Middle frontal gyrus (tissue), 1 donor: ENCODE data around the gene UBE2H.

Experiments
- DNase-seq: peaks from one replicate; pipeline ENCODE4 v3.0.0-alpha.2; 2015; ENCODE audit warnings: low spot score; ENCODE audit errors: extremely low spot score

UBE2H gene

DNA sequence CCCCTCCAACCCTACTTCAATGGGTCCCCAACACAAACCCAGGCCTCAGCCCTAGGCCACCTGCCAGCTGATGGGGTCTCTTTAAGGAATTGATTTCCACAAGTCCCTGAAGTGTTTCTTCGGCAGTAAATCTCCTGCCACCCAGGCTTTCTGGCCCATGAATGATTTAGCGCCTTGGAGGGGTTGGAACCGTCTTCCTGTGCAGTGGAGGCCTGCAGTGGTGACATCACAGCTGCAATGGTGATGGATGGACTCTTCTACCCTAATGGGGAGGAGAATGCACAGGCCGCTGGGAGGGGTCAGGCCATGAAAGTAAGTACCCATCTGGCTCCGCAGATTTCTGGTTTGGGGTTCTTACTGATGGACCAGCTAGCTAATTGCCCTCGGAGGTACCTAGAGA is 163.8 kb downstream of the UBE2H start:
- DNase-seq, result no peak

DNA sequence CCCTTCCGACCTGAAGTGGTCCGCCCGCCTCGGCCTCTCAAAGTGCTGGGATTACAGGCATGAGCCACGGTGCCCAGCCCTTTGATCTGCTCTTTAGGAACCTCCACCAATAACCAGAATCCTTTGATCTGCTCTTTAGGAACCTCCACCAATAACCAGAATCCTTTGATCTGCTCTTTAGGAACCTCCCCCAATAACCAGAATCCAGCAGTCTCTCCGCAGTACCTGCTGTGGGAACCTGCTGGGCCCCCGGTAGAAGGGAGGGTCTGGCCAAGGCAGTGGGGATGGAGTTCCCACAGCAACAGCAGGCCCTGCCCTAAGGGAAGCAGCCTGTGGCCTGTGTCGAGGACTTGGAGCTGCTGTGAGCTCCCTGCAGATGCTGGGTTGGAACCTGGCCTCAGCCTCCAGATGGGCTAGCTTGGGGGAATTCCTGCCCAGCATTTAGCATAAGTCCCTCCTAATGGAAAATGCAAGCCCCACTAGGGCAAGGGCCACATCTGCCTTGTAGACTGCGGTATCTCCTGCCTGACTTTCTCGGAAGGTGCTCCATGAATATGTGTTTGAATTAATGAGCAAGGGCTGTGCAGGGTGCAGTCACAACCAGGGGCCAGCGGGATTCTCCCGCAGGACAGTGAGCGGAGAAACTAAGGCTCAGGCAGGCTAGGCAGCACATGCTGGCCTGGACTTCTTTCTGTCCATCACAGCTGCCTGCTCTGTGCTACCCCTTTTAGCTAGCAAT is 165.8 kb downstream of the UBE2H start:
- DNase-seq, result no peak

DNA sequence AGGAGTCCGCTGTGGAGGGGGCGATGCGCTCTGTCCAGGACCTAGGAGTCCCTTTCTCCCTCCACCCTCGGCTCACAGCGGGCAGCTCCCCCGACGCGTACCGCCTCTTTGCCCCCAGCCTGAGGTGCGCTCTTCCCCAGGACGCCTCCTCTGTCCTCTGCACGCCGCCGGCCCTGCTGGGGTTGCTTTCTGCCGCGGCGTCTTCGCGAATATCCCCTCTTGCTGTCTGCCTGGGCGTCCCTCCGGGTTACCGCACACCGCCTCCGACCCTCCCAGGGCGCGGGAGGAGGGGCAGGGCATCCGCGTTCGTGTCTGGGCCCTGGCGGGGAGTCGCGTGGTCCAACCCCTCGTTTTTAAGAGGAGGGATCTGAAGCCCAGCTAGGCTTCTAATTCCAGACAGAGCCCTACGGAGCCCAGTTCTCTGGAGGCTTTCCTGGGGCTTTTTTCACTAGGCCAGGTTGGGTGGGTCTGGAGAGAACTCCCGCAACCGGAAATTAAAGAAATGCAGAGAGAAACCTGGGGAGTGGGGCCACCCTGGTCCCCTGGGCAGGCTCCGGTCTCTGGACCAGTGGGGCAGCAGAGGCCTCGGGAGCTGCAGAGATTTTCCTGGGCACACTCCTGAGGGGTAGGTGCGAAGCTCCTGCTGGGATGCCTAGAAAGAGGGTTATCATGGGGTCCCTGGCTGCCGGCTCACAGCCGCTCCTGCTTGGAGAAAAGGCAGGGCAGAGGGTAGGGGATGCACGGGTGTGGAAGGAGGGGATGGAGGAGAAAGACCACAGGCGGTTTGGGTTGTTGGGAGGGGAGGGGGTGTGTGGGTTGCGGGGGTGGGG is 166.9 kb downstream of the UBE2H start:
- no peak for DNase-seq

DNA sequence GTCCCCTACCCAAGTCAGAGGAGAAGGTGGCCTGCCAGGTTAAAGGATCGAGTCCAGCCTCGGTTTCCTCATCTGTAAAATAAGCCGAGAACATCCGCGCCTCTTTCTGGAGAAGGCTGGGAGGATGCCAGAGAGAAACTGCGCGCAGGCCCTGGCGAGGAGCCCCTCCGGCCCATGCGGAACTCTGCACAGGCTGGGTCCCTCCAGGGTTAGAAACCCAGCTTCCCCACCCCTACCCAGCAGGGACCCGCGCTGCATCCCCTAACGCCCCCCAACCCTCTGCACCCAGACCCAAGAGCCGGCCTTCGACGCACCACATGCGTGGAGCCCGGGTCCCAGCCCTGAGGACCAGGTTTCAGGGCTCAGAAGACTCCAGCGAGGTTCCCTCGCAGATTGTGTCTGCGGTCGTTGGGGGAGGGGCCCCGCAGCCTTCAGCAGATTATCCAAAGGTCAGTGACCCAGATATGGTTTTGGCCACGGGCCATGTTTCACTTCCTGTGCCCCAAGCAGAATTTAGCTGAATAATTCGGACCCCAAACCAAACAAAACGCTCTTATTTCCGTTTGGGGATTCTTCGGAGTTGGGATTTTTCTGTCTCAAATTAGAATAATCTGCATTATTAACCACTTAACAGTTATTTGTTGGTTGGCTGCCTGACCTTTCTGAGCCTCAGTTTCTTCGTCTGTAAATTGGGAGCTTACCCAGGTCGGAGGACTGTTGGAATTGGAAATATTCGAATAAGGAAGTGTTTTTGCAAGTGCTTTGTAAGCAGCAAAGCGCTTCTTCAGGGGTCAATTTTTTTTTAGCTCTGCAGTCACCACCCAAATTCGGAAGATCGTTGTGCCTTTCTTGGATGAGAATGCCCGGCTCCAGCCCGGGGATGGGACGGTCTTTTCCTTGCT is 167.7 kb downstream of the UBE2H start:
- DNase-seq, result no peak

DNA sequence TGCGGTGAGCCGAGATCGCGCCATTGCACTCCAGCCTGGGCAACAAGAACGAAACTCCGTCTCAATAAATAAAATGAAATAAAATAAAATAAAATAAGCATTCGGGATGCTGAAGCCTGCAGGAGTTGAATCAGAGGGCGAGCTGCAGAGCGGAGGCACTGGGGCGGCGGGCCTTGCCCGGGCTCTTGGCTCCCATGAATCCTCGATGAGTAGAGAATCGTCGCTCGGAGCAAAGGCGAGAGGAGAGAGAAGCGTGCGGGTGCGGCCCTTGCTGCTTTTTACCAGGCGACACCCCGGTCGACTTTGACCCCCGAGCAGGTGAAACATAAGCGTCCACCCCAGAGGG is 168.3 kb downstream of the UBE2H start:
- DNase-seq, result no peak

DNA sequence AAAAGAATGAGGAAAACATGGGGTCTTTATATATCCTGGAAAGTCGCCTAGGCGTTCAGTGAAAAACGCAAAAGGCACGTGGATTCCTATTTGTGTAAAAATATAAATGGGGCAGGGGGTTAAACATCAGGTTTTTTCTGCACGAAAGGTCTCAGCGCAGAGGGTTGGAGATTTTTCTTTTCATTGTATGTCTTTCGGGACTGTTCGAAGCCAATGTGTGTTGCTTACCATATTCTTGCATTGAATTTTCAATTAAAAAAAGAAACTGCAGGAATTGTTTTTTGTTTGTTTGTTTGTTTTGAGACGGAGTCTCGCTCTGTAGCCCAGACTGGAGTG is 169.2 kb downstream of the UBE2H start:
- DNase-seq, result no peak

- no peak for DNase-seq
Measured at GRCh38 chr7:129782818-129783583, 169.8 kb downstream of the UBE2H start.

GRCh38 chr7:129781928-129782817 is 170.6 kb downstream of the UBE2H start:
- DNase-seq, result no peak

DNA sequence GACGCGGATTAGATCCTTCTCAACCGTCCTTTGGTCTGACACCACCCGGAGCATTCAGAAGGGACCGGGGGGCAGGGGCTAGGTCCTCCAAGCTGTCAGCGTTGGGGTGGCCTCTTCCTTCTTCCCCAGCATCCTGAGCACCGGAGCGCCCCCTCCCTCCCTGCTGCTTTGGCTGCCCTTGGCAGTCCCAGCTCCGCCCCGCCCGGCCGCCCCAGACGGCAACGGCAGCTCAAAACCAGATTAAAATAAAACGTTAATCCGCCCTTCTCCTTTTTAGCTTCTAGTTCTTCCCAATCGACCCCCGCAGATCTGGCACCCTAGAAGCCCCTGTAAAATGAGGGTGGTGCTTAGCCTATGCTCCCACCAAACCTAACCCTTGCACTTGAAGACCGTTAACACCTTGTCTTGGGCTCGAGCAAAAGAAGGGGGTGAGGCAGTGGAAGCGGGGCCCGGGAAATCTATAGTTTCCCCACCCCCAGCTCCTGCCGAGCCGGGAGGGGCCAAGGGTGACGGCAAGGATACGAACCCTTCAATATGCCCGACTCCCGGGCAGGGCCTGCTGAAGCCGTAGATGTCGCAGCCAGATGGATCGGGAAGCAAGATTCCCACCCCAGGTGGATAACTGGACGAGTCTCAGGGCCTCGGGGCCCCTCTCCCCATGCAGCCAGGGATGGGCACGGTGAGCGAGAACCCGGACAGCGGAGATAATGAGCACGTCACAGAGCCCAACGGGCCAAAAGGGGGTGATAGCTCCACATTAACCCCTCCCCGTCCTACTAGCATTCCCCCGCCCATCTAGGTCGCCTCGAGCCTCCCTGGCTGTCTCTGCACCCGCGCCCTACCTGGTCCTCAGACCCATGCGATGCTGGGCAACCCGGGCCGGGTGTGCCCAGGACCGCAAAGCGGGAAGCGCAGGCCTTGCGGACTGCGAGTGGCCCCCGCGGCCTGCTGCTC is 171.5 kb downstream of the UBE2H start:
- no peak for DNase-seq
